Measurements from ENCODE around the gene THTPA.

The THTPA gene

GRCh38 chr14:23567186-23568020 lies 11.3 kb downstream of the THTPA start, which contains the start of gene AP1G2:
Gene AP1G2, minus strand, starts transcription at chr14:23567791. Its CDS starts 477 bp downstream, at chr14:23567314.
- peak; percentile 75 for DNase-seq (ENCODE audit: low read depth)

- no peak for DNase-seq (ENCODE audit: low read depth)
These were observed 12.0 kb downstream of the THTPA start for GRCh38 chr14:23568021-23568599.

- DNase-seq (ENCODE audit: low read depth): no peak
These were observed 12.7 kb downstream of the THTPA start for GRCh38 chr14:23568600-23569331.

- DNase-seq (ENCODE audit: low read depth): no peak
These were observed 13.5 kb downstream of the THTPA start for GRCh38 chr14:23569443-23570151.

GRCh38 chr14:23570806-23571483 lies 14.9 kb downstream of the THTPA start:
- DNase-seq (ENCODE audit: low read depth): no peak

GRCh38 chr14:23571701-23572523 lies 15.8 kb downstream of the THTPA start:
- no peak for DNase-seq (ENCODE audit: low read depth)

- DNase-seq (ENCODE audit: low read depth): no peak
These were observed 16.4 kb downstream of the THTPA start for GRCh38 chr14:23572524-23572828.

GRCh38 chr14:23572836-23573235 lies 16.8 kb downstream of the THTPA start:
- DNase-seq (ENCODE audit: low read depth): no peak

- DNase-seq (ENCODE audit: low read depth): no peak
These were observed 17.4 kb downstream of the THTPA start for GRCh38 chr14:23573384-23574015.

- no peak for DNase-seq (ENCODE audit: low read depth)
These were observed 21.1 kb downstream of the THTPA start for GRCh38 chr14:23577004-23577681.

GRCh38 chr14:23577710-23578392 lies 21.8 kb downstream of the THTPA start:
- no peak for DNase-seq (ENCODE audit: low read depth)

GRCh38 chr14:23578560-23579310 lies 22.7 kb downstream of the THTPA start, which contains the start of gene JPH4:
Gene JPH4, minus strand, starts transcription at chr14:23578790. Its CDS starts 1,337 bp downstream, at chr14:23577453.
- no peak for DNase-seq (ENCODE audit: low read depth)

- DNase-seq (ENCODE audit: low read depth): no peak
These were observed 23.2 kb downstream of the THTPA start for GRCh38 chr14:23579311-23579630.

GRCh38 chr14:23579739-23580138 lies 23.7 kb downstream of the THTPA start:
- DNase-seq (ENCODE audit: low read depth): no peak

GRCh38 chr14:23580152-23580926 lies 24.3 kb downstream of the THTPA start:
- DNase-seq (ENCODE audit: low read depth): no peak

GRCh38 chr14:23580948-23581281 lies 24.8 kb downstream of the THTPA start:
- DNase-seq (ENCODE audit: low read depth): no peak

GRCh38 chr14:23582906-23583760 lies 27.1 kb downstream of the THTPA start:
- DNase-seq (ENCODE audit: low read depth): no peak

All from stimulated activated CD8-positive, alpha-beta memory T cell treated with anti-CD3 and anti-CD28 coated beads, Interleukin-12 subunit alpha, Interleukin-12 subunit beta, amount 100 ng/mL, for 4 hours (primary cell).